MCF 10A (cell line): ENCODE measurements around the gene PLA2G3. TPM values are rescaled to one million over a fixed set of nuclear protein-coding genes. Genes with fewer than 3 reads are reported as not detected.
"Not testable (repeated sequence)": the region's sequence is repeated elsewhere in the genome, so short reads cannot be mapped to it uniquely, and the experiment has no call there.

Experiments
- BruUV-seq: library from RNA; stranded (reverse); fragments of 400-500 nt; replicated peaks from 2 replicates; lab custom pipeline; 2021; lab: Mats Ljungman, UMichigan
- CTCF ChIA-PET: fragments of 300-600 bp; sonication (Branson Sonifier 250); formaldehyde crosslinking; extraction: SDS; loops from one replicate; lab custom pipeline; 2021; ENCODE audit warnings: antibody characterized with exemption, inconsistent platforms; lab: Yijun Ruan, JAX
- POLR2A ChIA-PET: fragments of 300-600, 350-650 bp; sonication (Branson Sonifier 250); formaldehyde crosslinking; extraction: SDS; loops from one replicate; lab custom pipeline; 2020; ENCODE audit warnings: antibody characterized with exemption, inconsistent platforms; lab: Yijun Ruan, JAX
- DNase-seq: peaks from one replicate; pipeline ENCODE4 v3.0.0-alpha.2; 2018; ENCODE audit not compliant: unreplicated experiment
- H3K27ac Mint-ChIP-seq: one replicate; pipeline ENCODE4 v1.8.0; 2022; ENCODE audit warnings: mild to moderate bottlenecking, low read depth, mixed read lengths; ENCODE audit not compliant: unreplicated experiment
- H3K27me3 Mint-ChIP-seq: one replicate; pipeline ENCODE4 v1.8.0; 2022; ENCODE audit warnings: mixed read lengths; ENCODE audit not compliant: insufficient read depth, unreplicated experiment
- H3K36me3 Mint-ChIP-seq: one replicate; pipeline ENCODE4 v1.8.0; 2022; ENCODE audit warnings: mild to moderate bottlenecking, moderate library complexity, mixed read lengths; ENCODE audit not compliant: insufficient read depth, unreplicated experiment
- H3K4me1 Mint-ChIP-seq: one replicate; pipeline ENCODE4 v1.8.0; 2022; ENCODE audit warnings: mixed read lengths; ENCODE audit not compliant: insufficient read depth, unreplicated experiment
- H3K4me3 Mint-ChIP-seq: one replicate; pipeline ENCODE4 v1.8.0; 2022; ENCODE audit warnings: mild to moderate bottlenecking, moderate library complexity, mixed read lengths; ENCODE audit not compliant: unreplicated experiment
- H3K9me3 Mint-ChIP-seq: one replicate; pipeline ENCODE4 v1.8.0; 2022; ENCODE audit warnings: mixed read lengths; ENCODE audit not compliant: unreplicated experiment
- CTCF ChIP-seq: fragments of 200-600 bp; IDR thresholded peaks from one replicate; pipeline ENCODE4 v1.8.0; 2022; ENCODE audit warnings: antibody characterized with exemption, mild to moderate bottlenecking; ENCODE audit not compliant: unreplicated experiment
- intact Hi-C: fragments of 100-400 bp; cut with micrococcal nuclease; formaldehyde crosslinking; loops from 2 replicates; pipeline ENCODE4 v1.14.1; 2022
- total RNA-seq: library from RNA; stranded (reverse); gene quantifications from 2 replicates; pipeline ENCODE4 v1.2.3, GENCODE V29; 2022

PLA2G3 gene
- total RNA-seq, 1 experiment from 2014 or later: not detected

GRCh38 chr22:31098632-31099110, 41.6 kb downstream of the PLA2G3 start:
- intact Hi-C loops: no loop called here
- CTCF ChIA-PET: interaction anchor here (1.0 to 1.7 kb wide), 2 partner anchors 9 to 10 kb away, joined by 6 to 7 read pairs; partner anchors contain the start of gene SELENOM
- no peak overlapping the region for H3K27ac Mint-ChIP-seq

GRCh38 chr22:31097941-31098631, 42.2 kb downstream of the PLA2G3 start:
- Mint-ChIP-seq H3K4me1 (peaks cover 15% of the 10 kb centered on the region), H3K9me3 (no peaks in the 10 kb centered on the region), H3K27me3 (no peaks in the 10 kb centered on the region), H3K27ac (no peak overlapping the region), H3K4me3 (no peak overlapping the region), H3K36me3 (peaks cover 19% of the 10 kb centered on the region)
- ChIA-PET CTCF (interaction anchor here (1.0 to 1.7 kb wide), 2 partner anchors 9 kb away, joined by 6 to 7 read pairs; partner anchors contain the start of gene SELENOM), POLR2A (interaction anchor here (1.2 kb wide), 1 partner anchor 9 kb away, joined by 3 read pairs; the partner anchor contains the start of gene SELENOM)
- DNase-seq: no peak
- intact Hi-C loops: no loop called here
- no TSS peak for BruUV-seq
- TF ChIP-seq CTCF: no peak

More at GRCh38 chr22:31098632-31099110, 41.6 kb downstream of the PLA2G3 start:
- TF ChIP-seq CTCF: no peak
- no peak overlapping the region for H3K4me3 Mint-ChIP-seq
- DNase-seq: no peak
- H3K9me3 Mint-ChIP-seq: no peaks in the 10 kb centered on the region
- H3K4me1 Mint-ChIP-seq: peaks cover 15% of the 10 kb centered on the region
- no peaks in the 10 kb centered on the region for H3K27me3 Mint-ChIP-seq
- no TSS peak for BruUV-seq
- POLR2A ChIA-PET: interaction anchor here (1.2 kb wide), 1 partner anchor 9 kb away, joined by 3 read pairs; the partner anchor contains the start of gene SELENOM
- peaks cover 19% of the 10 kb centered on the region for H3K36me3 Mint-ChIP-seq

DNA sequence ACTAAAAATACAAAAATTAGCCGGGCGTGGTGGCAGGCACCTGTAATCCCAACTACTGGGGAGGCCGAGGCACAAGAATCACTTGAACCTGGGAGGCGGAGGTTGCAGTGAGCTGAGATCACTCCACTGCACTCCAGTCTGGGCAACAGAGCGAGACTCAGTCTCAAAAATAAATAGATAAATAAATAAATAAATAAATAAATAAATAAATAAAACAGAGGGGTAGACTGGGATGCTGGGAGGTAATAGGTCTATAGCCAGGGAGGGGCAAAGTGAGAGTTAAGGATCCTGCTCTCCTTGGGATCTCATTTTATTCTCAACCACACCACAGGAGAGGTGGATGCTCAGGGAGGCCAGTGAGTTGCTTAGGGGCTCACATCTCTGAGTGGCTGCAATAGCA, 42.8 kb downstream of the PLA2G3 start:
- H3K9me3 Mint-ChIP-seq, H3K27me3 Mint-ChIP-seq, BruUV-seq, H3K4me3 Mint-ChIP-seq, DNase-seq, intact Hi-C loops, H3K27ac Mint-ChIP-seq, POLR2A ChIA-PET: not testable (repeated sequence)
- H3K36me3 Mint-ChIP-seq: peaks cover 19% of the 10 kb centered on the region
- CTCF ChIA-PET: interaction anchor here (0.9 kb wide), 1 partner anchor 51 kb away, joined by 3 read pairs; no protein-coding TSS in a partner anchor
- H3K4me1 Mint-ChIP-seq: peaks cover 12% of the 10 kb centered on the region

GRCh38 chr22:31096657-31097279, 43.5 kb downstream of the PLA2G3 start:
- H3K4me1 Mint-ChIP-seq: peaks cover 4% of the 10 kb centered on the region
- ChIA-PET POLR2A (interaction anchor here (1.5 kb wide), 1 partner anchor 128 kb away, joined by 5 read pairs; the partner anchor contains the start of genes MORC2 and TUG1), CTCF (interaction anchor here (0.9 to 2.8 kb wide), 4 partner anchors 11 to 150 kb away, joined by 3 to 21 read pairs (median 8); partner anchors contain the start of gene SELENOM)
- DNase-seq: no peak
- TF ChIP-seq CTCF: no peak
- H3K27me3 Mint-ChIP-seq: no peaks in the 10 kb centered on the region
- no peak overlapping the region for H3K4me3 Mint-ChIP-seq
- intact Hi-C loops: no loop called here
- H3K9me3 Mint-ChIP-seq: no peaks in the 10 kb centered on the region
- peaks cover 24% of the 10 kb centered on the region for H3K36me3 Mint-ChIP-seq
- no TSS peak for BruUV-seq
- peak overlapping the region; percentile 33 for H3K27ac Mint-ChIP-seq
